Astrocyte (in vitro differentiated cells and primary cell): ENCODE data around the gene AKAP13. TPM values are rescaled to one million over a fixed set of nuclear protein-coding genes. Genes with fewer than 3 reads are reported as not detected.

Experiments
- DNase-seq: peaks from one replicate; pipeline ENCODE4 v3.0.0-alpha.2; 2010; ENCODE audit warnings: low read depth
- FAIRE-seq: peaks from 2 replicates; lab custom pipeline; 2011; peaks lifted over from hg19 to GRCh38; lab: Jason Lieb, UNC
- H2AFZ ChIP-seq: 2 replicates; pipeline ENCODE4 v1.6.0; 2012; ENCODE audit warnings: low read depth, low read length, inconsistent platforms
- H3K27ac ChIP-seq: 2 replicates; pipeline ENCODE4 v1.5.1; 2011; ENCODE audit warnings: low read depth, low read length, inconsistent platforms
- H3K27me3 ChIP-seq: 2 replicates; pipeline ENCODE4 v1.6.0; 2011; ENCODE audit warnings: low read length, inconsistent platforms; ENCODE audit not compliant: insufficient read depth
- H3K36me3 ChIP-seq: 2 replicates; pipeline ENCODE4 v1.5.1; 2011; ENCODE audit warnings: low read length, inconsistent platforms; ENCODE audit not compliant: insufficient read depth
- H3K4me1 ChIP-seq: 2 replicates; pipeline ENCODE4 v1.5.1; 2011; ENCODE audit warnings: low read length, inconsistent platforms; ENCODE audit not compliant: insufficient read depth
- H3K4me2 ChIP-seq: 2 replicates; pipeline ENCODE4 v1.6.0; 2012; ENCODE audit warnings: low read length, inconsistent platforms
- H3K4me3 ChIP-seq: 2 replicates; pipeline ENCODE4 v1.5.1; 2011; ENCODE audit warnings: low read depth, mild to moderate bottlenecking, low read length, inconsistent platforms; ENCODE audit not compliant: insufficient read depth
- H3K79me2 ChIP-seq: 2 replicates; pipeline ENCODE4 v1.6.0; 2012; ENCODE audit warnings: mild to moderate bottlenecking, low read length, inconsistent platforms; ENCODE audit not compliant: insufficient read depth
- H3K9ac ChIP-seq: 2 replicates; pipeline ENCODE4 v1.6.0; 2012; ENCODE audit warnings: mild to moderate bottlenecking, low read length, inconsistent platforms
- H3K9me3 ChIP-seq: 2 replicates; pipeline ENCODE4 v1.5.1; 2012; ENCODE audit warnings: low read depth, mild to moderate bottlenecking, low read length, inconsistent platforms; ENCODE audit not compliant: insufficient read depth
- H4K20me1 ChIP-seq: 2 replicates; pipeline ENCODE4 v1.6.0; 2012; ENCODE audit warnings: low read length, inconsistent platforms; ENCODE audit not compliant: insufficient read depth
- H3K27ac Mint-ChIP-seq: one replicate; pipeline ENCODE4 v1.8.0; 2021; ENCODE audit warnings: mild to moderate bottlenecking, mixed read lengths; ENCODE audit not compliant: unreplicated experiment
- H3K27me3 Mint-ChIP-seq: one replicate; pipeline ENCODE4 v1.8.0; 2021; ENCODE audit warnings: low read depth, mixed read lengths; ENCODE audit not compliant: unreplicated experiment
- H3K36me3 Mint-ChIP-seq: one replicate; pipeline ENCODE4 v1.8.0; 2021; ENCODE audit warnings: low read depth, mixed read lengths; ENCODE audit not compliant: unreplicated experiment
- H3K4me1 Mint-ChIP-seq: one replicate; pipeline ENCODE4 v1.8.0; 2021; ENCODE audit warnings: low read depth, mixed read lengths; ENCODE audit not compliant: unreplicated experiment
- H3K4me3 Mint-ChIP-seq: one replicate; pipeline ENCODE4 v1.8.0; 2021; ENCODE audit warnings: mild to moderate bottlenecking, moderate library complexity, mixed read lengths; ENCODE audit not compliant: unreplicated experiment
- H3K9me3 Mint-ChIP-seq: one replicate; pipeline ENCODE4 v1.8.0; 2021; ENCODE audit warnings: mild to moderate bottlenecking, mixed read lengths; ENCODE audit not compliant: unreplicated experiment
- EZH2 ChIP-seq: IDR thresholded peaks from 2 replicates; pipeline ENCODE4 v1.6.1; 2012; ENCODE audit warnings: mild to moderate bottlenecking, low read length, inconsistent platforms; ENCODE audit not compliant: insufficient read depth
- total RNA-seq: library from RNA; stranded (reverse); gene quantifications from 2 replicates; pipeline ENCODE4 v1.2.1, GENCODE V29; 2021
- TF ChIP-seq, protein P1 (sequence below): IDR thresholded peaks from 2 replicates; pipeline ENCODE4 v1.5.1; 2011; ENCODE audit warnings: low read depth, mild to moderate bottlenecking, inconsistent platforms, low read length, moderate library complexity; ENCODE audit not compliant: insufficient read depth

AKAP13 gene
- total RNA-seq, 1 donor from 2014 or later = 98.2 TPM

DNA sequence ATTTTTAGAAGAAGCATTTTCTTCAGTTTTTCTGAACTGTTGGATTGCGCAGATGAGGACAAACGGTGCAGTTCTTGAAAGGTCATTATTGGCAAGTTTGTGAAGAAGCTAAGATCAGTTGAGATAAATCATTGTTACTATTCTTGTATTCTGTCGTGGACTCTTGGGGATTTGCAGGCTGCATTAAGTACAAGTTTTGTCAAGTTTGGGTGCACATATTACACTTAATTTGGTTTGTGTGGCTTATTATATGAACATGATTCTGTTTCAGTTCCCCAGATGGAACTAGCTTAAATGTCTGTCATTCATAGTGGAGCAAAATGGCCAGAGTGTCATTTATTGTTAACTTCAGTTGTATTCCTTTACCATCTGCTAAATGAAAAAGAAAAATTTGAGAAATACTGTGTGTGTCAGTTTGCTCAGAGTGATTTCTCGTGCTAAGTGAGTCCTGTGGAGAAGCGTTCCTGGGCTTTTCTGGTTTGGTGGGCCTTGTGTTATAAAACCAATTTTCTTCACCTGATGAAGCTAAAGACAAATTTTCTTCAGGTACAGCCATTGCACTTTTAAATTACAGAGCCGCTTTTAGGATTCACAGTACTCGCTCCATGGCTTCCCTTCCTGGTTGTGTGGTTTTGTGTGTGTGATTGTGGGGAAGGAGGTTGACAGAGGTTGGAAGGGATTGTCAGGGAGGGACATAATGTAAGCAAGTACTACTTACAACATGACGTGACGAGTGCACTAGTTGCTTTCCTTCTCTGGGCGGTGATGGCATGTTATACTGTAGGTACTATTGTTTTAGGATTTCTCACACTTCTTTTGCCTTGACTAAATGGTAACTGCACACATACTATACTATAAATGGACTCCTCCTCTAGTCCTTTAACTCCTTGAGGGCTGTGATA is 1.7 kb downstream of the AKAP13 start:
- peaks cover 18% of the 10 kb centered on the region for H3K4me1 ChIP-seq
- Mint-ChIP-seq H3K27me3 (no peaks in the 10 kb centered on the region), H3K4me1 (peaks cover 24% of the 10 kb centered on the region), H3K4me3 (peak overlapping the region; percentile 90), H3K9me3 (no peaks in the 10 kb centered on the region), H3K27ac (peak overlapping the region; percentile 2), H3K36me3 (peaks cover 4% of the 10 kb centered on the region)
- H3K4me3 ChIP-seq = peak overlapping the region; percentile 79
- peak overlapping the region; percentile 69 for H3K27ac ChIP-seq
- peak overlapping the region; percentile 84 for H3K9ac ChIP-seq
- DNase-seq (peak; percentile 39), FAIRE-seq (no peak)
- H3K36me3 ChIP-seq = no peaks in the 10 kb centered on the region
- no peak overlapping the region for H2AFZ ChIP-seq
- no peaks in the 10 kb centered on the region for H3K9me3 ChIP-seq
- H3K79me2 ChIP-seq = peaks cover 62% of the 10 kb centered on the region
- peak overlapping the region; percentile 94 for H3K4me2 ChIP-seq
- no peaks in the 10 kb centered on the region for H3K27me3 ChIP-seq
- TF ChIP-seq, protein P1, sequence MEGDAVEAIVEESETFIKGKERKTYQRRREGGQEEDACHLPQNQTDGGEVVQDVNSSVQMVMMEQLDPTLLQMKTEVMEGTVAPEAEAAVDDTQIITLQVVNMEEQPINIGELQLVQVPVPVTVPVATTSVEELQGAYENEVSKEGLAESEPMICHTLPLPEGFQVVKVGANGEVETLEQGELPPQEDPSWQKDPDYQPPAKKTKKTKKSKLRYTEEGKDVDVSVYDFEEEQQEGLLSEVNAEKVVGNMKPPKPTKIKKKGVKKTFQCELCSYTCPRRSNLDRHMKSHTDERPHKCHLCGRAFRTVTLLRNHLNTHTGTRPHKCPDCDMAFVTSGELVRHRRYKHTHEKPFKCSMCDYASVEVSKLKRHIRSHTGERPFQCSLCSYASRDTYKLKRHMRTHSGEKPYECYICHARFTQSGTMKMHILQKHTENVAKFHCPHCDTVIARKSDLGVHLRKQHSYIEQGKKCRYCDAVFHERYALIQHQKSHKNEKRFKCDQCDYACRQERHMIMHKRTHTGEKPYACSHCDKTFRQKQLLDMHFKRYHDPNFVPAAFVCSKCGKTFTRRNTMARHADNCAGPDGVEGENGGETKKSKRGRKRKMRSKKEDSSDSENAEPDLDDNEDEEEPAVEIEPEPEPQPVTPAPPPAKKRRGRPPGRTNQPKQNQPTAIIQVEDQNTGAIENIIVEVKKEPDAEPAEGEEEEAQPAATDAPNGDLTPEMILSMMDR = no peak
- TF ChIP-seq EZH2 = no peak
- H4K20me1 ChIP-seq = peaks cover 48% of the 10 kb centered on the region

DNA sequence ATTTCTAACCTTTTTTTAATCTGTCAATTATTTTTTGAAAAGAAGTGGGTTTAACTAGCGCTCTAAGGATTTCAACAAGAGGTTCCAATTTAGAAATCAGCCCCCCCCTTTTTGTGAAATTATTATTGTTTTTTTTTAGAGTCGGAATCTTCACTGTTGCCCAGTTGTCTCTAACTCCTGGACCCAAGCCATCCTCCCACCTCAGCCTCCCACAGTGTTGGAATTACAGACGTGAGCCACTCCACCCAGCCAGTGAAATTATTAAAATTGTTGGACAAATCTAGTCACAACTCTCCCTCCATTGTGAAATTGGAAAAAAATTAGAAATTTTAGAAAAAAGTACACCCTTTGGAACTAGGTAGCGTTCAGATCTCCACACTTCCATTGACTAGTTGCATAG is 2.5 kb downstream of the AKAP13 start:
- H3K4me1 Mint-ChIP-seq = peaks cover 25% of the 10 kb centered on the region
- H3K27me3 Mint-ChIP-seq = no peaks in the 10 kb centered on the region
- Histone ChIP-seq H3K36me3 (no peaks in the 10 kb centered on the region), H3K79me2 (peaks cover 70% of the 10 kb centered on the region), H3K4me2 (peak overlapping the region; percentile 94), H3K9me3 (no peaks in the 10 kb centered on the region), H3K4me3 (no peak overlapping the region), H4K20me1 (peaks cover 57% of the 10 kb centered on the region), H3K27ac (no peak overlapping the region), H2AFZ (no peak overlapping the region), H3K4me1 (peaks cover 18% of the 10 kb centered on the region), H3K9ac (no peak overlapping the region), H3K27me3 (no peaks in the 10 kb centered on the region)
- H3K4me3 Mint-ChIP-seq = peak overlapping the region; percentile 90
- TF ChIP-seq, protein P1 = no peak
- TF ChIP-seq EZH2 = no peak
- DNase-seq (no peak), FAIRE-seq (no peak)
- H3K36me3 Mint-ChIP-seq = peaks cover 4% of the 10 kb centered on the region
- H3K27ac Mint-ChIP-seq = peak overlapping the region; percentile 10
- H3K9me3 Mint-ChIP-seq = no peaks in the 10 kb centered on the region
